ENCODE data around the gene SLC25A34.

Gene SLC25A34

GRCh38 chr1:15775706-15776105 lies 39.6 kb downstream of the SLC25A34 start:
- DNase-seq (ENCODE audit: low read depth, low spot score): no peak

GRCh38 chr1:15777909-15778707 lies 42.0 kb downstream of the SLC25A34 start:
- DNase-seq (ENCODE audit: low read depth, low spot score): no peak

- DNase-seq (ENCODE audit: low read depth, low spot score): no peak
These were observed 49.6 kb downstream of the SLC25A34 start for GRCh38 chr1:15785683-15786082.

GRCh38 chr1:15786581-15786980 lies 50.5 kb downstream of the SLC25A34 start:
- DNase-seq (ENCODE audit: low read depth, low spot score): no peak

GRCh38 chr1:15788624-15789301 lies 52.7 kb downstream of the SLC25A34 start:
- no peak for DNase-seq (ENCODE audit: low read depth, low spot score)

All from iPS DF 19.7 (cell line).